ENCODE measurements around the gene RAI1. TPM values are rescaled to one million over a fixed set of nuclear protein-coding genes. Genes with fewer than 3 reads are reported as not detected.

RAI1 gene
- total and polyA plus RNA-seq, 2 of the 8 experiments (the other 6 are each of a cell fraction or from before 2014, with no cell fraction given): 0.39 to 1.2 TPM

GRCh38 chr17:17648762-17649161 lies 32.5 kb upstream of the RAI1 start:
- no peak for FAIRE-seq
- Histone ChIP-seq H3K27ac (ENCODE audit: low read depth, low read length) (no peak overlapping the region), H3K56ac (replicated peaks; ENCODE audit: insufficient read length, low read depth, low read length) (no peak overlapping the region), H4K8ac (ENCODE audit: extremely low read depth, insufficient read depth, low read length) (no peak overlapping the region), H4K91ac (replicated peaks; ENCODE audit: insufficient read length, low read length) (no peak overlapping the region), H3K9ac (replicated peaks in 1 of 4; ENCODE audit: extremely low read depth in 1 of 4, low read depth in 3 of 4, low read length in 3 of 4) (no peak overlapping the region), H3K36me3 (ENCODE audit: control insufficient read depth in 2 of 4, insufficient read depth in 4 of 4, low read length in 3 of 4) (no peaks in the 10 kb centered on the region), H3K4ac (replicated peaks; ENCODE audit: insufficient read length, low read depth, low read length) (no peak overlapping the region), H3K23me2 (ENCODE audit: low read depth, low read length) (no peaks in the 10 kb centered on the region), H3K18ac (ENCODE audit: extremely low read depth, low read length) (no peak overlapping the region), H3K79me1 (ENCODE audit: low read depth, low read length) (no peaks in the 10 kb centered on the region), H3K4me3 (ENCODE audit: extremely low read depth in 1 of 4, insufficient read depth in 2 of 4, low read depth in 3 of 4, low read length in 4 of 4) (no peak overlapping the region), H3K4me1 (replicated peaks in 1 of 4; ENCODE audit: control insufficient read depth in 3 of 4, insufficient read depth in 4 of 4, low read length in 3 of 4) (no peaks in the 10 kb centered on the region), H3K27me3 (replicated peaks in 1 of 4; ENCODE audit: control insufficient read depth in 3 of 4, extremely low read depth in 1 of 4, insufficient read depth in 3 of 4, low read length in 3 of 4) (no peaks in the 10 kb centered on the region; a peak in 1 of 7 replicates), H2BK20ac (ENCODE audit: low read length) (no peak overlapping the region), H2AK5ac (ENCODE audit: low read depth, low read length) (no peak overlapping the region), H3K4me2 (ENCODE audit: insufficient read depth in 1 of 2, low read depth in 2 of 2, low read length in 2 of 2) (no peak overlapping the region), H2AFZ (ENCODE audit: low read length) (no peak overlapping the region), H2BK15ac (ENCODE audit: low read length) (no peak overlapping the region), H4K5ac (ENCODE audit: insufficient read length, low read depth, low read length) (no peak overlapping the region), H3K9me3 (ENCODE audit: insufficient read depth in 2 of 2, low read depth in 1 of 2, low read length in 1 of 2) (peaks cover 7 to 10% of the 10 kb centered on the region in 2 experiments; a peak in 2 of 4 replicates), H3K23ac (ENCODE audit: insufficient read length) (no peak overlapping the region), H2BK12ac (ENCODE audit: low read depth, low read length) (no peak overlapping the region), H3K79me2 (ENCODE audit: control insufficient read depth in 1 of 2, insufficient read depth in 2 of 2, low read length in 2 of 2) (no peaks in the 10 kb centered on the region), H3K14ac (ENCODE audit: insufficient read length) (no peak overlapping the region), H4K20me1 (replicated peaks in 1 of 2; ENCODE audit: control insufficient read depth in 1 of 2, insufficient read depth in 2 of 2, low read length in 2 of 2) (no peaks in the 10 kb centered on the region), H2BK5ac (ENCODE audit: low read depth, low read length) (no peak overlapping the region), H2BK120ac (replicated peaks; ENCODE audit: low read depth, low read length) (no peak overlapping the region)
- DNase-seq (ENCODE audit: low read depth in 1 of 2, low spot score in 2 of 2): no peak
- POLR2A ChIA-PET (ENCODE audit: partially characterized antibody): interaction anchor here (0.6 kb wide), 1 partner anchor 367 kb away, joined by 3 read pairs; no protein-coding TSS in a partner anchor
- CTCF ChIA-PET (ENCODE audit: partially characterized antibody): interaction anchor here (1.1 to 1.6 kb wide), 3 partner anchors 13 to 294 kb away, joined by 4 to 6 read pairs (median 6); no protein-coding TSS in a partner anchor
- 87% methylated on average over 7 of the region's 7 CpGs; no CpG with 5 or more reads in 1 of the 2 experiments for WGBS, 2 experiments (ENCODE audit: extremely low coverage in 1 of 2, insufficient coverage in 1 of 2, insufficient read length in 1 of 2, insufficient replicate concordance in 2 of 2, low coverage in 1 of 2, low lambda C conversion rate in 2 of 2, missing lambda C conversion rate in 1 of 2)
- TF ChIP-seq ASH2L (IDR thresholded peaks at IDR 0.05; ENCODE audit: low read length) (no peak), CTCF (IDR thresholded peaks at IDR 0.05; ENCODE audit: control extremely low read depth in 1 of 3, insufficient read depth in 1 of 3, low read depth in 1 of 3, low read length in 3 of 3) (no peak), HDAC6 (IDR thresholded peaks at IDR 0.05; ENCODE audit: low read depth, low read length) (no peak), ZNF274 (IDR thresholded peaks at IDR 0.05; ENCODE audit: borderline replicate concordance, extremely low read depth, low read length) (no peak), PHF8 (conservative IDR thresholded peaks at IDR 0.05; ENCODE audit: low read depth, low read length) (no peak), BACH1 (IDR thresholded peaks at IDR 0.05; ENCODE audit: low read length) (no peak), ATF3 (IDR thresholded peaks at IDR 0.05; ENCODE audit: insufficient read depth, low read depth, low read length) (no peak), SAP30 (IDR thresholded peaks at IDR 0.05; ENCODE audit: insufficient read depth, insufficient replicate concordance, low read length) (no peak), KDM1A (IDR thresholded peaks at IDR 0.05; ENCODE audit: borderline replicate concordance, low read length) (no peak), NANOG (IDR thresholded peaks at IDR 0.05; ENCODE audit: insufficient read depth, low read depth, low read length, poor library complexity, severe bottlenecking) (no peak), SP4 (IDR thresholded peaks at IDR 0.05; ENCODE audit: low read length) (no peak)

All from H1 (cell line).